SKM-1 (cell line): Measurements from ENCODE around the gene PIGN.

Source experiments
- DNase-seq: peaks from one replicate; lab custom pipeline; 2025; ENCODE audit not compliant: unreplicated experiment; lab: John Stamatoyannopoulos, UW

The PIGN gene, protein sequence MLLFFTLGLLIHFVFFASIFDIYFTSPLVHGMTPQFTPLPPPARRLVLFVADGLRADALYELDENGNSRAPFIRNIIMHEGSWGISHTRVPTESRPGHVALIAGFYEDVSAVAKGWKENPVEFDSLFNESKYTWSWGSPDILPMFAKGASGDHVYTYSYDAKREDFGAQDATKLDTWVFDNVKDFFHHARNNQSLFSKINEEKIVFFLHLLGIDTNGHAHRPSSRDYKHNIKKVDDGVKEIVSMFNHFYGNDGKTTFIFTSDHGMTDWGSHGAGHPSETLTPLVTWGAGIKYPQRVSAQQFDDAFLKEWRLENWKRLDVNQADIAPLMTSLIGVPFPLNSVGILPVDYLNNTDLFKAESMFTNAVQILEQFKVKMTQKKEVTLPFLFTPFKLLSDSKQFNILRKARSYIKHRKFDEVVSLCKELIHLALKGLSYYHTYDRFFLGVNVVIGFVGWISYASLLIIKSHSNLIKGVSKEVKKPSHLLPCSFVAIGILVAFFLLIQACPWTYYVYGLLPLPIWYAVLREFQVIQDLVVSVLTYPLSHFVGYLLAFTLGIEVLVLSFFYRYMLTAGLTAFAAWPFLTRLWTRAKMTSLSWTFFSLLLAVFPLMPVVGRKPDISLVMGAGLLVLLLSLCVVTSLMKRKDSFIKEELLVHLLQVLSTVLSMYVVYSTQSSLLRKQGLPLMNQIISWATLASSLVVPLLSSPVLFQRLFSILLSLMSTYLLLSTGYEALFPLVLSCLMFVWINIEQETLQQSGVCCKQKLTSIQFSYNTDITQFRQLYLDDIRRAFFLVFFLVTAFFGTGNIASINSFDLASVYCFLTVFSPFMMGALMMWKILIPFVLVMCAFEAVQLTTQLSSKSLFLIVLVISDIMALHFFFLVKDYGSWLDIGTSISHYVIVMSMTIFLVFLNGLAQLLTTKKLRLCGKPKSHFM

GRCh38 chr18:62186774-62187542 lies at the start of gene PIGN, which contains the start of gene RELCH:
PIGN (minus strand) TSS chr18:62187056; CDS start chr18:62161353, 25,703 bp downstream.
RELCH (plus strand) TSS chr18:62187255; CDS start chr18:62187506, 251 bp downstream.
- peak; percentile 96 for DNase-seq

- no peak for DNase-seq
These were observed 49.4 kb upstream of the PIGN start for GRCh38 chr18:62236252-62236651.

GRCh38 chr18:62226047-62226446 lies 39.2 kb upstream of the PIGN start:
- DNase-seq: no peak

GRCh38 chr18:62224229-62224628 lies 37.4 kb upstream of the PIGN start:
- no peak for DNase-seq

- no peak for DNase-seq
These were observed 27.9 kb upstream of the PIGN start for GRCh38 chr18:62214790-62215189.

DNA sequence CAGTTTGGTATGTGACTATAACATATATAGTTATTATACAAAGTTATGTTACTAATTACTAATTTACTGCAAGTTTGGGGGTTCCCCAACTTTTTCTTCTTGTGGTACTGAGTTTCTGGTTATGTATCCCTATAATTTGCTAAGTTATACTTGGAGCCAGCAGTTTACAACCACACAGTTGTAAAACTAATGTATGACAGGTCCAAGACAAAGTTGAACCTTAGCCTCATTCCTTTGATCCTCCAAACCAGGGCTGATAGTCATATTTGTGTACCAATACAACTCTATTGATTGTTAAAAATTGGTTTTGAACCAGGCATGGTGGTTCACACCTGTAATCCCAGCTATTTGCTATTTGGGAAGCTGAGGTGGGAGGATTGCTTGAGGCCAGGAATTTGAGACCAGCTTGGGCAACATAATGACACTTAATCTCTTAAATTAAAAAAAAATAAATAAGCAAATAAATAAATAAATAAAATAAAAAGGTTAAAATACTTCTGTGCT lies 24.5 kb upstream of the PIGN start:
- DNase-seq: no peak

DNA sequence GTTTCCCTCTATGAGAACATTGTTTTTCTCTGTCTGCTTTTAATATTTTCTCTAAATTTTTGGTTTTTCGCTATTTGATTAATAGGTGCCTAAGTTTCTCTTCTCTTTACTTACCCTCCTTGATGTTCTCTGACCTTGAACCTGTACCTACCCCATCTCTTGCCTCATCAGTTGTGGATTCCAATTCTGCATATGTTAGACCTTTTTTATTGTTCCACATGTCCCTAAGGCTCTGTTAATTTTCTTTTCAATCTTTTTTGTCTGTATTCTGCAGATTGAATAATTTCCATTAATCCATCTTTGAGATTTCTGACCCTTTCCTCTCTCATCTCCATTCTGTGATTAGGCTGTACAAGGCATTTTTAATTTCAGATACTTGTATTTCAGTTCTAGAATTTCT lies 23.3 kb upstream of the PIGN start:
- DNase-seq: no peak

DNA sequence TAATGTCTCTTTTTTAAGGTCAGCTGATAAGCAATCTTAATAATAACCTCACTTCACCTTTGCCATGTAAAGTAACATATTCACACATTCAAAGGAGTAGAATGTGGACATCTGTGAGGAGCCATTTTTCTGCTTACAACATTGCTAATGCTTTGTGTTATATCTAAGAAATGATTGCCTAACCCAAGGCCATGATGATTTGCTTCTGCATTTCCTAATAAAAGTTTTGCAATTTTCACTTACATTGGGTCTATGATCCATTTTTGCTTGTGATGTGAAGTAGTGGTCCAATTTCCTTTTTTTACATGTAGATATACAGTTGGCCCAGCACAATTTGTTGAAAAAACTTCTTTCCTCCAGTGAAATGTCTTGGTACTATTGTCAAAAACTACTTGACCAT lies 22.2 kb upstream of the PIGN start:
- no peak for DNase-seq

GRCh38 chr18:62206593-62206992 lies 19.7 kb upstream of the PIGN start:
- no peak for DNase-seq

GRCh38 chr18:62205824-62206223 lies 19.0 kb upstream of the PIGN start:
- no peak for DNase-seq

GRCh38 chr18:62201870-62202269 lies 15.0 kb upstream of the PIGN start:
- DNase-seq: no peak

- no peak for DNase-seq
These were observed 13.5 kb upstream of the PIGN start for GRCh38 chr18:62200121-62200914.

GRCh38 chr18:62199629-62200028 lies 12.8 kb upstream of the PIGN start:
- DNase-seq: no peak

DNA sequence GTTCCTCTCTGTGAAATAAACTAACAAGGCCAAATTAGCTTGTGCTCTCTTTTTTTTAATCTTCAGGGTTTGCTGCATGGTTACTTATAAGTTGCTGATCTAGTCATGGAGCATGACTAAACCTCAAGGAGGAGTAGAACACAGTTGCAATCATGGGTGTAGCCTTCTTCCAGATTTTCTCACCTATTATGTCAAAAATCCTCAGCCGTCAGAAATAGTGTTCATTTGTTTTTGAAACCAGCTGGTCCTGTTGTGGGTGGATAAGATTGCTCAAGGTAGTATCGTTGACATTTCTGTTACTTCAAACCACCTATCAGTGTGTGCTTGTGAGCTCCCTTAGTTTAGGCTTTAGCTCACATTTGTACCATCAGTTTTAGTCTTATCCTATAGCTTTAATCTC lies 11.4 kb upstream of the PIGN start:
- no peak for DNase-seq

DNA sequence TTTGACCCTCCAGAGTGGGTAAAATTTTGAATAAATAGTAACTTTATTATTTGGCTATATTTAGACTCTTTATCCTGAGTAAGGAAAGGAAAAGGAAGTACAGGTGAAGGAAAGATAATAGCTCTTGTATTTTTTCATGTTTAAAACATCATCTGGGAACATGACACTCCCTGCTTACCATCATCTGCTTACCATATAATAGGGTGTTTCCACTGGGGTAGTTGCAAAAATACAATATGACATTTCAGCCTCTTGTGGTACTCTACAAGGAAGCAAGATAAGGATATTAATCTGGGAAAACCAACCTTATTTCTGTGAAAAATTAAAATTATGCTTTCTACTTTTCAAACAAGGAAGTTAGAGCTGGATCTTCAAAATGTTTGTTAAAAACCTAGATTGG lies 10.1 kb upstream of the PIGN start:
- no peak for DNase-seq

GRCh38 chr18:62196079-62196478 lies 9.2 kb upstream of the PIGN start:
- DNase-seq: no peak

- DNase-seq: no peak
These were observed 2.4 kb upstream of the PIGN start for GRCh38 chr18:62189208-62189607.

GRCh38 chr18:62187543-62188510 lies 971 bp upstream of the PIGN start:
- DNase-seq: no peak

GRCh38 chr18:62186499-62186773 lies 420 bp downstream of the PIGN start:
- DNase-seq: no peak
